GM12878 (cell line): ENCODE results near the gene CCS. TPM values are rescaled to one million over a fixed set of nuclear protein-coding genes. Genes with fewer than 3 reads are reported as not detected.
A peak's percentile ranks its signal among the peaks of the same experiment; 100 is the strongest.

Experiments
- BMI1 ChIP-seq: fragments of 450-650 bp; IDR thresholded peaks from 2 replicates; pipeline ENCODE4 v1.6.1; 2016; ENCODE audit warnings: mild to moderate bottlenecking, moderate library complexity, borderline replicate concordance
- CBFB ChIP-seq: IDR thresholded peaks from 2 replicates; pipeline ENCODE4 v1.6.1; 2016; ENCODE audit warnings: antibody characterized with exemption, low read depth
- FOXK2 ChIP-seq: fragments of 450-650 bp; IDR thresholded peaks from 2 replicates; pipeline ENCODE4 v1.6.1; 2017; ENCODE audit warnings: mild to moderate bottlenecking, moderate library complexity
- KDM1A ChIP-seq: fragments of 200-600 bp; sonication (generic); IDR thresholded peaks from 2 replicates; pipeline ENCODE4 v1.6.1; 2016; ENCODE audit warnings: borderline replicate concordance
- KLF5 ChIP-seq: fragments of 450-650 bp; IDR thresholded peaks from 2 replicates; pipeline ENCODE4 v1.6.1; 2014; ENCODE audit warnings: mild to moderate bottlenecking; ENCODE audit not compliant: partially characterized antibody
- MEF2B ChIP-seq: fragments of 450-650 bp; IDR thresholded peaks from 2 replicates; pipeline ENCODE4 v1.6.1; 2018; ENCODE audit warnings: mild to moderate bottlenecking, moderate library complexity; ENCODE audit not compliant: partially characterized antibody, poor library complexity, severe bottlenecking
- MLLT1 ChIP-seq: fragments of 450-650 bp; IDR thresholded peaks from 2 replicates; pipeline ENCODE4 v1.6.1; 2016; ENCODE audit warnings: mild to moderate bottlenecking
- NBN ChIP-seq: fragments of 450-650 bp; IDR thresholded peaks from 2 replicates; pipeline ENCODE4 v1.6.1; 2016
- RBBP5 ChIP-seq: fragments of 200-600 bp; sonication (generic); conservative IDR thresholded peaks from 2 replicates; pipeline ENCODE4 v1.6.1; 2016
- RELA ChIP-seq: fragments of 450-650 bp; IDR thresholded peaks from 2 replicates; pipeline ENCODE4 v1.8.0; 2014; ENCODE audit warnings: borderline replicate concordance; ENCODE audit not compliant: partially characterized antibody
- RELB ChIP-seq: fragments of 450-650 bp; IDR thresholded peaks from 2 replicates; pipeline ENCODE4 v1.6.1; 2017; ENCODE audit warnings: low read depth, mild to moderate bottlenecking, moderate library complexity
- SIN3A ChIP-seq: IDR thresholded peaks from 2 replicates; pipeline ENCODE4 v1.6.1; 2012; ENCODE audit warnings: low read depth, low read length, improper control_type of control experiment
- SMAD1 ChIP-seq: fragments of 450-650 bp; IDR thresholded peaks from 2 replicates; pipeline ENCODE4 v1.6.1; 2018; ENCODE audit warnings: mild to moderate bottlenecking, low read depth; ENCODE audit not compliant: partially characterized antibody
- SMAD5 ChIP-seq: IDR thresholded peaks from 2 replicates; pipeline ENCODE4 v1.6.1; 2016; ENCODE audit warnings: antibody characterized with exemption, low read depth
- SREBF2 ChIP-seq: IDR thresholded peaks from 2 replicates; pipeline ENCODE4 v1.6.1; 2012; ENCODE audit warnings: mild to moderate bottlenecking, low read length
- ZNF207 ChIP-seq: fragments of 450-650 bp; IDR thresholded peaks from 2 replicates; pipeline ENCODE4 v1.6.1; 2014; ENCODE audit warnings: antibody characterized with exemption, mild to moderate bottlenecking, borderline replicate concordance
- ZNF217 ChIP-seq: fragments of 450-650 bp; IDR thresholded peaks from 2 replicates; pipeline ENCODE4 v1.6.1; 2017; ENCODE audit warnings: antibody characterized with exemption, mild to moderate bottlenecking
- ZNF274 ChIP-seq: IDR thresholded peaks from one replicate; pipeline ENCODE4 v1.8.0; 2011; ENCODE audit not compliant: insufficient read length, insufficient read depth
- polyA plus RNA-seq, 11 experiments: library from polyadenylated mRNA; depleted of rRNA in 4 of 11; unstranded in 6 of 11; stranded (reverse) in 5 of 11; fragments of >200 nt; fragmentation: Nextera tagmentation in 4 of 11; fragmentation: Illumina TruSeq in 1 of 11; extraction: Ambion mirVana in 4 of 11; extraction: Trizol in 1 of 11; gene quantifications; 1 replicate in 1 of 11; 2 replicates in 10 of 11; pipeline versions ENCODE4 v1.2.1 to v1.2.3, GENCODE V29; 2011 to 2016; ENCODE audit warnings: inconsistent platforms in 2 of 11, missing spikeins in 2 of 11, low read depth in 1 of 11
- total RNA-seq, 4 experiments: library from RNA; depleted of rRNA in 3 of 4; stranded (reverse); fragments of >200 nt in 3 of 4; fragmentation: Illumina TruSeq in 1 of 4; extraction: Trizol in 1 of 4; gene quantifications; 2 replicates each; pipeline versions ENCODE4 v1.2.1 to v1.2.3, GENCODE V29; 2013 to 2021
- TF ChIP-seq, protein P1 (sequence below): fragments of 450-650 bp; conservative IDR thresholded peaks from 2 replicates; pipeline ENCODE4 v1.6.1; 2017; ENCODE audit warnings: mild to moderate bottlenecking, moderate library complexity
- TF ChIP-seq, protein P2 (sequence below): fragments of 450-650 bp; IDR thresholded peaks from 2 replicates; pipeline ENCODE4 v1.6.1; 2017; ENCODE audit warnings: mild to moderate bottlenecking
- TF ChIP-seq, protein P3 (sequence below): IDR thresholded peaks from 2 replicates; pipeline ENCODE4 v1.6.1; 2012; ENCODE audit warnings: mild to moderate bottlenecking, low read depth, low read length

The CCS gene
- total and polyA plus RNA-seq, 10 of the 15 experiments (the other 5 are each of a cell fraction or from before 2014, with no cell fraction given) = 1.5 to 44.2 (median 30.6) TPM

GRCh38 chr11:66546368-66546965 lies 46.5 kb upstream of the CCS start, which contains the start of gene ACTN3 (continued):
- TF ChIP-seq SREBF2 = no peak
- TF ChIP-seq BMI1 = no peak
- TF ChIP-seq KLF5 = no peak
- no peak for TF ChIP-seq ZNF274
- no peak for TF ChIP-seq SMAD5
- peak; percentile 65; the same call in 1 of the 2 replicates for TF ChIP-seq RELB
- no peak for TF ChIP-seq ZNF207
- TF ChIP-seq, protein P1, sequence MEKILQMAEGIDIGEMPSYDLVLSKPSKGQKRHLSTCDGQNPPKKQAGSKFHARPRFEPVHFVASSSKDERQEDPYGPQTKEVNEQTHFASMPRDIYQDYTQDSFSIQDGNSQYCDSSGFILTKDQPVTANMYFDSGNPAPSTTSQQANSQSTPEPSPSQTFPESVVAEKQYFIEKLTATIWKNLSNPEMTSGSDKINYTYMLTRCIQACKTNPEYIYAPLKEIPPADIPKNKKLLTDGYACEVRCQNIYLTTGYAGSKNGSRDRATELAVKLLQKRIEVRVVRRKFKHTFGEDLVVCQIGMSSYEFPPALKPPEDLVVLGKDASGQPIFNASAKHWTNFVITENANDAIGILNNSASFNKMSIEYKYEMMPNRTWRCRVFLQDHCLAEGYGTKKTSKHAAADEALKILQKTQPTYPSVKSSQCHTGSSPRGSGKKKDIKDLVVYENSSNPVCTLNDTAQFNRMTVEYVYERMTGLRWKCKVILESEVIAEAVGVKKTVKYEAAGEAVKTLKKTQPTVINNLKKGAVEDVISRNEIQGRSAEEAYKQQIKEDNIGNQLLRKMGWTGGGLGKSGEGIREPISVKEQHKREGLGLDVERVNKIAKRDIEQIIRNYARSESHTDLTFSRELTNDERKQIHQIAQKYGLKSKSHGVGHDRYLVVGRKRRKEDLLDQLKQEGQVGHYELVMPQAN = no peak; the same call in 1 of the 2 replicates
- TF ChIP-seq CBFB = 0 out of 2 replicates have a peak, but pooled peaks have one; percentile 25
- peak; percentile 96 for TF ChIP-seq ZNF217
- no peak for TF ChIP-seq SIN3A
- no peak for TF ChIP-seq FOXK2
- TF ChIP-seq RELA = no peak
- peak; percentile 58 for TF ChIP-seq NBN
- TF ChIP-seq RBBP5 = no peak
- TF ChIP-seq KDM1A = no peak
- 0 out of 2 replicates have a peak, but pooled peaks have one; percentile 31 for TF ChIP-seq MLLT1
- TF ChIP-seq, protein P2, sequence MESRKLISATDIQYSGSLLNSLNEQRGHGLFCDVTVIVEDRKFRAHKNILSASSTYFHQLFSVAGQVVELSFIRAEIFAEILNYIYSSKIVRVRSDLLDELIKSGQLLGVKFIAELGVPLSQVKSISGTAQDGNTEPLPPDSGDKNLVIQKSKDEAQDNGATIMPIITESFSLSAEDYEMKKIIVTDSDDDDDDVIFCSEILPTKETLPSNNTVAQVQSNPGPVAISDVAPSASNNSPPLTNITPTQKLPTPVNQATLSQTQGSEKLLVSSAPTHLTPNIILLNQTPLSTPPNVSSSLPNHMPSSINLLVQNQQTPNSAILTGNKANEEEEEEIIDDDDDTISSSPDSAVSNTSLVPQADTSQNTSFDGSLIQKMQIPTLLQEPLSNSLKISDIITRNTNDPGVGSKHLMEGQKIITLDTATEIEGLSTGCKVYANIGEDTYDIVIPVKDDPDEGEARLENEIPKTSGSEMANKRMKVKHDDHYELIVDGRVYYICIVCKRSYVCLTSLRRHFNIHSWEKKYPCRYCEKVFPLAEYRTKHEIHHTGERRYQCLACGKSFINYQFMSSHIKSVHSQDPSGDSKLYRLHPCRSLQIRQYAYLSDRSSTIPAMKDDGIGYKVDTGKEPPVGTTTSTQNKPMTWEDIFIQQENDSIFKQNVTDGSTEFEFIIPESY = no peak
- TF ChIP-seq MEF2B = no peak
- no peak for TF ChIP-seq SMAD1
- TF ChIP-seq, protein P3, sequence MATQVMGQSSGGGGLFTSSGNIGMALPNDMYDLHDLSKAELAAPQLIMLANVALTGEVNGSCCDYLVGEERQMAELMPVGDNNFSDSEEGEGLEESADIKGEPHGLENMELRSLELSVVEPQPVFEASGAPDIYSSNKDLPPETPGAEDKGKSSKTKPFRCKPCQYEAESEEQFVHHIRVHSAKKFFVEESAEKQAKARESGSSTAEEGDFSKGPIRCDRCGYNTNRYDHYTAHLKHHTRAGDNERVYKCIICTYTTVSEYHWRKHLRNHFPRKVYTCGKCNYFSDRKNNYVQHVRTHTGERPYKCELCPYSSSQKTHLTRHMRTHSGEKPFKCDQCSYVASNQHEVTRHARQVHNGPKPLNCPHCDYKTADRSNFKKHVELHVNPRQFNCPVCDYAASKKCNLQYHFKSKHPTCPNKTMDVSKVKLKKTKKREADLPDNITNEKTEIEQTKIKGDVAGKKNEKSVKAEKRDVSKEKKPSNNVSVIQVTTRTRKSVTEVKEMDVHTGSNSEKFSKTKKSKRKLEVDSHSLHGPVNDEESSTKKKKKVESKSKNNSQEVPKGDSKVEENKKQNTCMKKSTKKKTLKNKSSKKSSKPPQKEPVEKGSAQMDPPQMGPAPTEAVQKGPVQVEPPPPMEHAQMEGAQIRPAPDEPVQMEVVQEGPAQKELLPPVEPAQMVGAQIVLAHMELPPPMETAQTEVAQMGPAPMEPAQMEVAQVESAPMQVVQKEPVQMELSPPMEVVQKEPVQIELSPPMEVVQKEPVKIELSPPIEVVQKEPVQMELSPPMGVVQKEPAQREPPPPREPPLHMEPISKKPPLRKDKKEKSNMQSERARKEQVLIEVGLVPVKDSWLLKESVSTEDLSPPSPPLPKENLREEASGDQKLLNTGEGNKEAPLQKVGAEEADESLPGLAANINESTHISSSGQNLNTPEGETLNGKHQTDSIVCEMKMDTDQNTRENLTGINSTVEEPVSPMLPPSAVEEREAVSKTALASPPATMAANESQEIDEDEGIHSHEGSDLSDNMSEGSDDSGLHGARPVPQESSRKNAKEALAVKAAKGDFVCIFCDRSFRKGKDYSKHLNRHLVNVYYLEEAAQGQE = no peak
